Stimulated activated memory B cell treated with anti-CD40 and anti-IgM and Interleukin-4, amounts not matched to agents 10 μg/mL and 1 μg/mL and 100 μg/mL, for 72 hours (primary cell): Measurements from ENCODE around the gene CGB5.
"Not testable (repeated sequence)": the region's sequence is repeated elsewhere in the genome, so short reads cannot be mapped to it uniquely, and the experiment has no call there.

Experiments
- ATAC-seq: fragments of 150-1000 bp; cut with Tn5 transposase; 2 replicates; pipeline ENCODE4 v1.10.0; 2021
- H3K27ac Mint-ChIP-seq: one replicate; pipeline ENCODE4 v1.8.0; 2022; ENCODE audit warnings: mild to moderate bottlenecking, mixed read lengths
- H3K27me3 Mint-ChIP-seq: one replicate; pipeline ENCODE4 v1.8.0; 2022; ENCODE audit warnings: mixed read lengths
- H3K36me3 Mint-ChIP-seq: one replicate; pipeline ENCODE4 v1.8.0; 2022; ENCODE audit warnings: mixed read lengths
- H3K4me1 Mint-ChIP-seq: one replicate; pipeline ENCODE4 v1.8.0; 2022; ENCODE audit warnings: mixed read lengths
- H3K4me3 Mint-ChIP-seq: one replicate; pipeline ENCODE4 v1.8.0; 2022; ENCODE audit warnings: mild to moderate bottlenecking, moderate library complexity, mixed read lengths
- H3K9me3 Mint-ChIP-seq: one replicate; pipeline ENCODE4 v1.8.0; 2022; ENCODE audit warnings: mixed read lengths

CGB5 gene

DNA sequence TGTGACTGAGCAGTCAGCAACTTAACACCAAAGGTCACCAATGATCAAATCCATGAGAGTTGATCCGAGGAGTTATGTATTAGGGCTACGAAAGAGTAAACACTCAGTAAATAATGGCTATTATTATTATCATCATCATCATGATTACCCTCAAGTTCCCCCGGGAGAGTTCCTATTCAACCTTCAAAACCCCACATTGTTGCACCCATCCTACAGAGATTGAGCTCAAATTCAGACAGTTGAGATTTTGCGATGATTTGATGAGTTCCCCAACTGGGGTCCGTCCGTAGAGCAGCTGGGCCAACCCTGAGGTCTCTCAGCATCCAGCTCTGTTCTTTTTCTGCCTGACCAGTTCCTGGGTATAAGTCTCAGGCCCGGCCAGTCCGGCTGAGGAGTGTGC is 5.5 kb upstream of the CGB5 start:
- H3K36me3 Mint-ChIP-seq, H3K9me3 Mint-ChIP-seq, H3K4me3 Mint-ChIP-seq, H3K4me1 Mint-ChIP-seq, H3K27ac Mint-ChIP-seq, ATAC-seq: not testable (repeated sequence)
- peaks cover 24% of the 10 kb centered on the region for H3K27me3 Mint-ChIP-seq

DNA sequence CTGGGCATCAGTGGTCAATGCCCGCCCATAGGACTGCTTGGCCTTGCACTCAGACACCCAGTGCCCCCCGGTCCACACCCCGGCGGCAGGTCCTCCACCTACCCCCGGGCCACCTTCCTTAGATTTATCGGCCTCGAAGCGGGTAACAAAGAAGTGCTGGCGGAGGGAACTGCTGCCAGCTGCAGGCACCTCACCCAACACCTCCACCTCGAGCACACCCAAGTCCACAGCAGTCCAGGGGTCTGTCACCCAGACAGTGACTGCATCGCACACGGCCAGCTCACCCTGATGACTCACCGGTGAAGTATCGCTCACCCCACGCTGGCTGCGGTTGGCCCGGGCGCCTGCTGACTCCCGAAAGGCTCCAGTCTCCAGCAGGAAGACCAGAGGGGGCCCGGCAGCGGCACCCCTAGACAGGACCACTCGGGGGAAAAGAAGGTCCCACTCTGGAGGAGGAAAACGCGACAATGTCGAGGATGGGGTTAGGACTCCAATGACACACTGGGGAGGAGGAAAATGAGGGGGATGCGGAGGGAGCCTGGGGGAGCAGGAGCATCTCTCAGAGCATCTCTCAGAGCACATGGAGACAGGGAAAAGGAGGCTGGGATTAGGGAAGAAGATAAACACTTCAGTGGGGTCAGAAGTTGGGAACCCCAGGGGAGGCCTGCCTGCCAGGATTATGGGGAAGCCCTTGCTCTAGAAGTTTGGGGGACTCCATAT is 4.9 kb upstream of the CGB5 start:
- not testable (repeated sequence) for H3K27ac Mint-ChIP-seq, H3K4me1 Mint-ChIP-seq, H3K9me3 Mint-ChIP-seq, H3K4me3 Mint-ChIP-seq, H3K36me3 Mint-ChIP-seq, ATAC-seq
- peaks cover 29% of the 10 kb centered on the region for H3K27me3 Mint-ChIP-seq

DNA sequence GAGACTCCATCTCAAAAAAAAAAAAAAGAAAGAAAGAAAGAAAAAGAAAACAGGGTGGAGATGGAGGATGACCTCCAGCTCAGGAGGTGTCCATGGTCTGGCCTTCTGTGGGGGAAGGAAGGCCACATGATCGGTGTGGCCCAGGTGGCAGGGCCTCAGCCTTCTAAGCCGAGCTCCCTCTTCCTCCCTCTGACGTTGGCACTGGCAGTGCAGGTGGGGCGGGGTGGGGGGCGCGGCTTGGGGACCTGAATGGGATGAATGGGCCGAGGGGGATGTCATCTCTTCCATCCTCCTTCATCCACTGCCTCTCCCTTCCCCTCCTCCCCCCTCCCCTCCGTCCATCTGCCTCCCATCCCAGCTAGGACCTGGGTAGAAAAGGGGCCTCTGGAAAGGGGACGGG is 3.9 kb upstream of the CGB5 start:
- not testable (repeated sequence) for H3K36me3 Mint-ChIP-seq, H3K9me3 Mint-ChIP-seq, ATAC-seq, H3K4me1 Mint-ChIP-seq, H3K4me3 Mint-ChIP-seq, H3K27ac Mint-ChIP-seq
- H3K27me3 Mint-ChIP-seq = peaks cover 29% of the 10 kb centered on the region

DNA sequence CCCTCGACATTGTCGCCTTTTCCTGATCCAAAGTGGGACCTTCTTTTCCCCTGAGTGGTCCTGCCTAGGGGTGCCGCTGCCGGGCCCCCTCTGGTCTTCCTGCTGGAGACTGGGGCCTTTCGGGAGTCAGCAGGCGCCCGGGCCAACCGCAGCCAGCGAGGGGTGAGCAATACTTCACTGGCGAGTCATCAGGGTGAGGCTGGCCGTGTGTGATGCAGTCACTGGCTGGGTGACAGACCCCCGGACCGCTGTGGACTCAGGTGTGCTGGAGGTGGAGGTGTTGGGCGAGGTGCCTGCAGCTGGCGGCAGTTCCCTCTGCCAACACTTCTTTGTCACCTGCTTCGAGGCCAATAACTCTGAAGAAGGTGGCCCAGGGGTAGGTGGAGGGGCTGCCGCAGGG is 1.5 kb upstream of the CGB5 start:
- peaks cover 20% of the 10 kb centered on the region for H3K27me3 Mint-ChIP-seq
- no peaks in the 10 kb centered on the region for H3K9me3 Mint-ChIP-seq
- no peaks in the 10 kb centered on the region for H3K36me3 Mint-ChIP-seq
- ATAC-seq = no peak
- H3K4me3 Mint-ChIP-seq = no peak overlapping the region
- no peaks in the 10 kb centered on the region for H3K4me1 Mint-ChIP-seq
- H3K27ac Mint-ChIP-seq = no peak overlapping the region

DNA sequence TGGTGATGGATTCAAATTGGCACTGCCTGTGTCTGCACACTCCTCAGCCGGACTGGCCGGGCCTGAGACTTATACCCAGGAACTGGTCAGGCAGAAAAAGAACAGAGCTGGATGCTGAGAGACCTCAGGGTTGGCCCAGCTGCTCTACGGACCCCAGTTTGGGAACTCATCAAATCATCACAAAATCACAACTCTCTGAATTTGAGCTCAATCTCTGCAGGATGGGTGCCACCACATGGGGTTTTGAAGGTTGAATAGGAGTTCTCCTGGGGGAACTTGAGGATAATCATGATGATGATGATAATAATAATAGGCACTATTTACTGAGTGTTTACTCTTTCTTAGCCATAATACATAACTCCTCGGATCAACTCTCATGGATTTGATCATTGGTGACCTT is 982 bp upstream of the CGB5 start:
- not testable (repeated sequence) for H3K36me3 Mint-ChIP-seq, H3K4me3 Mint-ChIP-seq

DNA sequence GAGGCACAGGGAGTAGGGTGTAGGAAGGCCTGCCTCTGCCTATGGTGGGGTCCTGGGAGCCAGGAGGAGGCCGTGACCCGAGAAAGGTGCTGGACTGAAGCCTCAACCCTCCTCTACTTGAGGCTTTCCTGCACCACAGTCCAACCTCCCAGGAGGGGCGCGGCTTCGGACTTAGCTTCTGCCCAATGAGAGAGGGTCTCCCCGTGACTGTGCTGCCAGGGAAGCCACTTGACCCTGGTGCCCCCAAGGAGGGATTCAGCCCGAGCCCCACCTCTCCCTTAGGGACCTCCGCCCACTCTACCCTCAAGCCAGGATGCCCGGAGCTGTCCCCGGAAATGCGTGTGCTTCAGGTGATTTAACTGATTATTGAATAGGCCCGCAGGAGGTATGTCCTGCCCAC is 5.4 kb downstream of the CGB5 start, which contains the start of gene CGB8:
Gene CGB8, minus strand, starts transcription at position 101 of the 400 bp plus-strand sequence. CDS start 372 bp downstream, outside the sequence.
- not testable (repeated sequence) for H3K27me3 Mint-ChIP-seq, H3K36me3 Mint-ChIP-seq, H3K4me3 Mint-ChIP-seq, H3K27ac Mint-ChIP-seq, ATAC-seq, H3K9me3 Mint-ChIP-seq, H3K4me1 Mint-ChIP-seq

More for the DNA sequence above, 982 bp upstream of the CGB5 start:
- not testable (repeated sequence) for H3K9me3 Mint-ChIP-seq, ATAC-seq, H3K27ac Mint-ChIP-seq, H3K4me1 Mint-ChIP-seq
- peaks cover 20% of the 10 kb centered on the region for H3K27me3 Mint-ChIP-seq

DNA sequence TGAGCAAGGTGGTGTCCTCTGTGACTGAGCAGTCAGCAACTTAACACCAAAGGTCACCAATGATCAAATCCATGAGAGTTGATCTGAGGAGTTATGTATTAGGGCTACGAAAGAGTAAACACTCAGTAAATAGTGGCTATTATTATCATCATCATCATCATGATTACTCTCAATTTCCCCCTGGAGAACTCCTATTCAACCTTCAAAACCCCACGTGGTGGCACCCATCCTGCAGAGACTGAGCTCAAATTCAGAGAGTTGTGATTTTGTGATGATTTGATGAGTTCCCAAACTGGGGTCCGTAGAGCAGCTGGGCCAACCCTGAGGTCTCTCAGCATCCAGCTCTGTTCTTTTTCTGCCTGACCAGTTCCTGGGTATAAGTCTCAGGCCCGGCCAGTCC is 6.2 kb downstream of the CGB5 start:
- H3K36me3 Mint-ChIP-seq, H3K27ac Mint-ChIP-seq, H3K4me1 Mint-ChIP-seq, H3K4me3 Mint-ChIP-seq, ATAC-seq, H3K9me3 Mint-ChIP-seq: not testable (repeated sequence)
- H3K27me3 Mint-ChIP-seq = peaks cover 11% of the 10 kb centered on the region

DNA sequence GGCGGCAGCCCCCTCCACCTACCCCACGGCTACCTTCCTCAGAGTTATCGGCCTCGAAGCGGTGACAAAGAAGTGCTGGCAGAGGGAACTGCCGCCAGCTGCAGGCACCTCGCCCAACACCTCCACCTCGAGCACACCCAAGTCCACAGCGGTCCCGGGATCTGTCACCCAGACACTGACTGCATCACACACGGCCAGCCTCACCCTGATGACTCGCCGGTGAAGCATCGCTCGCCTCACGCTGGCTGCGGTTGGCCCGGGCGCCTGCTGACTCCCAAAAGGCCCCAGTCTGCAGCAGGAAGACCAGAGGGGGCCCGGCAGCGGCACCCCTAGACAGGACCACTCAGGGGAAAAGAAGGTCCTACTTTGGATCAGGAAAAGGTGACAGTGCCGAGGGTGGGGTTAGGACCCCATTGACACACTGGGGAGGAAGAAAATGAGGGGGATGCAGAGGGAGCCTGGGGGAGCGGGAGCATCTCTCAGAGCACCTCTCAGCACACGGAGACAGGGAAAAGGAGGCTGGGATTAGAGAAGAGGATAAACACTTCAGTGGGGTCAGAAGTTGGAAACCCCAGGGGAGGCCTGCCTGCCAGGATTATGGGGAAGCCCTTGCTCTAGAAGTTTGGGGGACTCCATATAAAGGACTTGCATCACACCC is 6.9 kb downstream of the CGB5 start:
- not testable (repeated sequence) for H3K4me3 Mint-ChIP-seq, H3K9me3 Mint-ChIP-seq, H3K4me1 Mint-ChIP-seq, H3K36me3 Mint-ChIP-seq, H3K27ac Mint-ChIP-seq, ATAC-seq
- peaks cover 17% of the 10 kb centered on the region for H3K27me3 Mint-ChIP-seq

DNA sequence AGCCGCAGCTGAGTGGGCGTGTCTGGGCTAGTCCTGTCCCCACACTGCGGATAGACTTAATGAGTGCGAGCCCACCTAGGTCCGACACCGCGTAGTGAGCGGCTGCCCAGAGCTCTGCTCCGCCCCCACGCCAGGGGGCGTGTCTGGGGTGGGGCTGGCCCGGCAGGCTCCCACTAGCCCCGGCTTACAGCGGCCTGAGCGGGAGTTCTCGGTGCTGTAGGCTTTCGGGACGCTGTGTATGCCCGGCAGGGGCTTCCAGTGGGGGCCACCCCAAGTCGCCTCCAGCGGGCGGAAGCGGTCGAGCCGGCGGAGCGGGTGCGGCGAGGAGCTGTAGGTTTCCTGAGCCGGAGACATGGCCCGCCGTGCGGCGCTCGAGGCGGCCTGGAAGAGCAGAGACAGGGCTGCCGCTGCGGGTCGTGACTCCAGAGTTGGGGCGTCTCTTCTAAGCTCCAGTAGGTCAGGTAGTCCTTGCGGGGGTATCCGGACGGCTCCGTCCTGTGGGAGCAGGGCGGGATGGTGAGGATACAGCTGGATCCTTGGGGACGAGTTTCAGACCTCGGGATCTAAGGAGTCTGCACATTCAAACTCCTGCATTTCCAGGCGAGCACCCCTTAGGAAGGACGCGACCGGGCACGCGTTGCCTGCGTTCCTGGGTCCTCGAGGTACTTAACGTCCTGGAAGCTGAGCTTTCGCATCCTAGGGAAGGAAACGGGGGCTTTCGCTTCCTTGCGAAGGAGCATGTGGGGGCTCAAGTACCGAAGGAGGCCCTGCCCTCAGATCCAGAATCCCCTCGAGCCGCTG is 12.7 kb downstream of the CGB5 start:
- H3K27me3 Mint-ChIP-seq = peaks cover 70% of the 10 kb centered on the region
- no peaks in the 10 kb centered on the region for H3K9me3 Mint-ChIP-seq
- H3K4me3 Mint-ChIP-seq = peak overlapping the region; percentile 83
- ATAC-seq = peak; percentile 87
- peaks cover 27% of the 10 kb centered on the region for H3K4me1 Mint-ChIP-seq
- H3K27ac Mint-ChIP-seq = no peak overlapping the region
- H3K36me3 Mint-ChIP-seq = no peaks in the 10 kb centered on the region

DNA sequence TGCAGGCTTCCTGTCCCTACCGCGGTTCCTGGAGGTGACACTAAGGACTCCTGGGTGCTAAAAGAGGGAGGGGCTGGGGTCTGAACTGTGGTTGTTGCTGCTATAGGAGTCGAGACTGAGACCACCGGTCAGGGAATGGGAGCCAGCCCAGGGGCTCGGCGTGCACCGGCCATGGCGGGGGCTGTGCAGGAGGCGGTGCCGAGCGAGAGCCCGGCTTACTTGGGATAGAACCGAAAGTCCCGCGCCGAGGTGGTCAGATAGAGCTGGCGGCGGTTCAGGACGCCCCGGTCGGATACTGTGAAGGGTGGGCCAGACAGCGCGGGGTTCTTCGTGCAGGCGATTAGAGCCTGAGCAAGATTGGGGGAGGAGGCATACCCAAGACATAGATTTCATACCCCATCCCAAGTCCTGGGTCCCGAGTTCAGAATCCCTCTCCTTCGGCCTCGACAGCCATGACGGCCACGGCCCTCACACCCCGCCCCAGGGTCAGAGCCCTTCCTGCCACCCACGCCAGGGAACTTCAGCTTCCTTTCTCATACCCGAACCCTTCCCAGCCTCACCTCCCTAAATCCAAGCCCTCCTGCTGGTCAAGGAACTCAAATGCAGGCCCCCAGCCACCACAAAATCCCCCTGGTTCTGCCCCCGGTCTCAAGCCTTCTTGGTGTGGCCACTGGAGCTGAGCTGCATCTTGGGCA is 13.4 kb downstream of the CGB5 start:
- not testable (repeated sequence) for ATAC-seq

DNA sequence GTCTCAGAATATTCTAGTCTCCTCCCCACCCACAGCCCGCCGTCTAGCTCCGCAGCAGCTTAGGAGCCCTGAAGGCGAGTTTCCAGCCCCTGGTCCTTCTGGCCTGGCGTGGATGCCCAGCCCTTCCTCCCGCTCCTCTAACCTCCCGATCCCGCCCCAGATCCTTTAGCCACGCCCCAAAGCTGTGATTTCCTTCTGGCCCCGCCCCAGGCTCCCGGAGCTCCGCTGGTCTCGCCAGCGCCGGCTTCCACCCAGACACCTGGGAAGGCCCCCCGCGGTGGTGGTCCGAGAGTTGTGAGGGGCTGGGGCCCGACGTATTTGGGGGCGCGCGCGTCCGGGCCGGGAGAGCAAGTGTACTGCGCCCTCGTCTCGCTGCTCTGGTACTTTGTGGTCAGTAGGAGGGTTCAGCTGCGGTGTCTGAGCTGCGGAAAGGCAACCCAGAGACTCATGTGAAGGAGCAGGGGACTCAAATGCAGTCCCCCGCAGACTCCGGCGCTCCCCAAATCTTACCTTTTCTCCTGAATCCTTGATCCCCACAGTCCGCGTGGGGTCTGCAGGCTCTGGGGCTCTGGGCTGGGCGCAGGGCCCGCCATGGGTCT is 14.1 kb downstream of the CGB5 start, which contains the start of gene CGB7:
Gene CGB7, minus strand, starts transcription at position 114 of the 599 bp plus-strand sequence. CDS start 2,374 bp downstream, outside the sequence.
- ATAC-seq = no peak
- no peak within 1 kb of the TSS for H3K27ac Mint-ChIP-seq
- H3K36me3 Mint-ChIP-seq = no peaks in the 10 kb centered on the region
- peak within 1 kb of the TSS; percentile 83 for H3K4me3 Mint-ChIP-seq
- H3K9me3 Mint-ChIP-seq = no peaks in the 10 kb centered on the region
- peaks cover 78% of the 10 kb centered on the region for H3K27me3 Mint-ChIP-seq
- peaks cover 27% of the 10 kb centered on the region for H3K4me1 Mint-ChIP-seq

More for the DNA sequence above, 13.4 kb downstream of the CGB5 start:
- Mint-ChIP-seq H3K4me3 (peak overlapping the region; percentile 83), H3K27me3 (peaks cover 78% of the 10 kb centered on the region), H3K4me1 (peaks cover 27% of the 10 kb centered on the region)
- H3K27ac Mint-ChIP-seq, H3K36me3 Mint-ChIP-seq, H3K9me3 Mint-ChIP-seq: not testable (repeated sequence)

DNA sequence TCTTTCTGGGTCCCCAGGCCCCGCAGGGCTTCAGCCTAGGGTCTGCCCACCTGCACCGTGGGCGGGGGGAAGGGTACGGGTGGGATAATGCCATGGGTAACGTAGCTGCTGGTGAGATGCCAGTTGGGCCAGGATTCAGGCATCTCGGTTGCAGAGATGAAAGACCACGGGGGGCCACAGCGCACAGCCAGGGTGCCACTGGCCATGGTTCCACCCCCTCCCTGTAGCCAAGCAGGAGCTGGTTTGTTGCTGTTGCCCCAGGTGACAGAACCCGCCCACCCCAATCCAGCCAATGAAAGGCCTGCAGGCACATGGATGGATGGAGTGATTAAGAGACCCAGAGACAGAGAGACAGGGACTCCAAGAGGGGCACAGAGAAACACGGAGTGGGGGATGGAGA is 14.9 kb downstream of the CGB5 start:
- ATAC-seq = no peak
- Mint-ChIP-seq H3K36me3 (no peaks in the 10 kb centered on the region), H3K4me3 (no peak overlapping the region), H3K4me1 (peaks cover 27% of the 10 kb centered on the region), H3K9me3 (no peaks in the 10 kb centered on the region), H3K27me3 (peaks cover 82% of the 10 kb centered on the region), H3K27ac (no peak overlapping the region)

DNA sequence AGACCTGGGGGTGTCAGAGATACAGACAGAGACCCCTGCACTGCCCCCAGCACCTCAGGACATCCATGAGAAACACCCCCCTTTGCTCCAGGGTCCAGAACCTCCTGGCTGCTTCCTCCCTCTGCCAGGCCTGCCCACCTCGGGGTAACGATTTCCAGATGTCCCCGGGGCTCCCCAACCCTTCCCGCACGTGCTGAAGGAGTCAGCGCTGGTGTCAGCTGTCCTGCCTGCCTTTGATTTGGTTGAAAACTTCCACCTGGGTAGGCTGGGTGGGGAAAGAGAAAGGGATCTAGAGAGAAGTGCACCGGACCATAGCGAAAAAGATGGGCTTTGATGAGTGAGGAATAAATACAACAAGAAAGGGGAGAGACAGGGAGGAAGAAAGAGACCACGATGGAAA is 15.4 kb downstream of the CGB5 start:
- H3K36me3 Mint-ChIP-seq = no peaks in the 10 kb centered on the region
- peaks cover 82% of the 10 kb centered on the region for H3K27me3 Mint-ChIP-seq
- no peak overlapping the region for H3K27ac Mint-ChIP-seq
- no peak overlapping the region for H3K4me3 Mint-ChIP-seq
- H3K9me3 Mint-ChIP-seq = no peaks in the 10 kb centered on the region
- ATAC-seq = no peak
- H3K4me1 Mint-ChIP-seq = peaks cover 27% of the 10 kb centered on the region

DNA sequence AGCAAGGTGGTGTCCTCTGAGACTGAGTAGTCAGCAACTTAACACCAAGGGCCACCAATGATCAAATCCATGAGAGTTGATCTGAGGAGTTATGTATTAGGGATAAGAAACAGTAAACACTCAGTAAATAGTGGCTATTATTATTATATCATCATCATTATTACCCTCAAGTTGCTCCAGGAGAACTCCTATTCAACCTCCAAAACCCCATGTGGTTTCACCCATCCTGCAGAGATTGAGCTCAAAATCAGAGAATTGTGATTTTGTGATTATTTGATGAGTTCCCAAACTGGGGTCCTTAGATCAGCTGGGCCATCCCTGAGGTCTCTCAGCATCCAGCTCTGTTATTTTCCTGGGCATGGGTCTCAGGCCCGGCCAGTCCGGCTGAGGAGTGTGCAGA is 17.4 kb downstream of the CGB5 start:
- H3K4me3 Mint-ChIP-seq = no peak overlapping the region
- H3K36me3 Mint-ChIP-seq = no peaks in the 10 kb centered on the region
- no peak overlapping the region for H3K27ac Mint-ChIP-seq
- peaks cover 83% of the 10 kb centered on the region for H3K27me3 Mint-ChIP-seq
- no peaks in the 10 kb centered on the region for H3K9me3 Mint-ChIP-seq
- H3K4me1 Mint-ChIP-seq = peaks cover 26% of the 10 kb centered on the region
- ATAC-seq = no peak

DNA sequence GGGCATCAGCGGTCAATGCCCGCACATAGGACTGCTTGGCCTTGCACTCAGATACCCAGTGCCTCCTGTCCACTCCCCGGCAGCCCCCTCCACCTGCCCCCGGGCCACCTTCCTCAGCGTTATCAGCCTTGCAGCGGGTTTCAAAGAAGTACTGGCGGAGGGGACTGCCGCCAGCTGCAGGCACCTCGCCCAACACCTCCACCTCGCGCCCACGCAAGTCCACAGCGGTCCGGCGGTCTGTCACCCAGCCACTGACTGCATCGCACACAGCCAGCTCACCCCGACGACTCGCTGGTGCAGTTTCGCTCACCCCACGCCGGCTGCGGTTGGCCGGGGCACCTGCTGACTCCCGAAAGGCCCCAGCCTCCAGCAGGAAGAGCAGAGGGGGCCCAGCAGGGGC is 17.8 kb downstream of the CGB5 start:
- Mint-ChIP-seq H3K27me3 (peaks cover 83% of the 10 kb centered on the region), H3K4me3 (no peak overlapping the region), H3K4me1 (peaks cover 21% of the 10 kb centered on the region), H3K27ac (no peak overlapping the region), H3K9me3 (no peaks in the 10 kb centered on the region), H3K36me3 (no peaks in the 10 kb centered on the region)
- ATAC-seq = peak; percentile 31
